Measurements from ENCODE around the gene SLAMF7. TPM values are rescaled to one million over a fixed set of nuclear protein-coding genes. Genes with fewer than 3 reads are reported as not detected.

Gene SLAMF7
- total RNA-seq, 1 experiment from 2014 or later = not detected

DNA sequence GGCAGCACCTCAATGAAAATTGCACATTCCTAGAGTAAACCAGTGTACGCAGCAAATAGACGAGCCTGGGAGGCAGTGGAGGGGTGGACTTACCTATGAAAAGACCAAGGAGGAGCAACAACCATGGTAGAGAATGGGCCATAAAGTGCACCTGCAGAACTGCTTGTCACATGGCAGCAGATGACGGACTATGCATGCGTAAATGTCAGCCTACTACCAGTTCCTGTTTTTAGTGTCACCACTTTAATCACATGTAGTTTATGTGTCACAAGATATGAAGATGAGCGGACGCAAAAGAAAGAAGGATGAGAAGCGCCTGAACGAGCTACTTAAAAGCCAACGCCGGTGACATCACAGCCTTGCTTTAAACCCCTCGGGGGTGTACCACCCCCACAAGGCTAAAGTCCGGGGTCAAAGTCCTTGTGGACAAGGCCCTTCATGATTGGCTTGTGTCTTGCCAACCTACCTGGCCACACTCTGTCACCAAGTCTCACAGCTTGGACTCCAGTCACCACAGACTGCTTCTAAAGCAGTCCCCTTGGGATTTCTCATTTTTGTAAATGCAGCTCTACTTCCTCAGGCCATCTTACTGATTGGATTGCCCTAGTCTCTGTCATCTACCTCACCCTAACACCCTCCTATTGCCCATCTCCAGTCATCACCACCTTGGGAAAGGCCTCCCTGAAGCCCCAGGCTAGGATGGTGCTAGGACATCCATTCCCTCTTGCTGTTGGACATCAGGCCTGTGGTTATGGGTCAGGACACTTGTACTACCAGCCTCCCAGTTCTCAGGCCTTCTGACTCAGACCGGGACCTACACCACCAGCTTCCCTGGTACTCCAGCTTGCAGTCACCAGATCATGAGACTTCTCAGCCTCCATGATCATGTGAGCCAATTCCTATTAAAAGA, 50.9 kb downstream of the SLAMF7 start:
- ChIA-PET CTCF (no interaction called here), POLR2A (no interaction called here)
- Mint-ChIP-seq H3K4me1 (ENCODE audit: low read depth, unreplicated experiment) (no peaks in the 10 kb centered on the region), H3K9me3 (ENCODE audit: unreplicated experiment) (no peaks in the 10 kb centered on the region), H3K27me3 (ENCODE audit: insufficient read depth, unreplicated experiment) (no peaks in the 10 kb centered on the region), H3K36me3 (ENCODE audit: insufficient read depth, unreplicated experiment) (no peaks in the 10 kb centered on the region), H3K27ac (ENCODE audit: unreplicated experiment) (no peak overlapping the region), H3K4me3 (ENCODE audit: unreplicated experiment) (no peak overlapping the region)
- Histone ChIP-seq H3K36me3 (ENCODE audit: control insufficient read depth, insufficient read depth, low read length) (no peaks in the 10 kb centered on the region), H3K9me3 (no peaks in the 10 kb centered on the region), H3K4me3 (ENCODE audit: low read depth, low read length) (no peak overlapping the region), H3K4me1 (no peaks in the 10 kb centered on the region), H3K27me3 (replicated peaks; ENCODE audit: control insufficient read depth, insufficient read depth, low read length) (no peaks in the 10 kb centered on the region)
- DNase-seq = no peak
- TF ChIP-seq, protein P1, sequence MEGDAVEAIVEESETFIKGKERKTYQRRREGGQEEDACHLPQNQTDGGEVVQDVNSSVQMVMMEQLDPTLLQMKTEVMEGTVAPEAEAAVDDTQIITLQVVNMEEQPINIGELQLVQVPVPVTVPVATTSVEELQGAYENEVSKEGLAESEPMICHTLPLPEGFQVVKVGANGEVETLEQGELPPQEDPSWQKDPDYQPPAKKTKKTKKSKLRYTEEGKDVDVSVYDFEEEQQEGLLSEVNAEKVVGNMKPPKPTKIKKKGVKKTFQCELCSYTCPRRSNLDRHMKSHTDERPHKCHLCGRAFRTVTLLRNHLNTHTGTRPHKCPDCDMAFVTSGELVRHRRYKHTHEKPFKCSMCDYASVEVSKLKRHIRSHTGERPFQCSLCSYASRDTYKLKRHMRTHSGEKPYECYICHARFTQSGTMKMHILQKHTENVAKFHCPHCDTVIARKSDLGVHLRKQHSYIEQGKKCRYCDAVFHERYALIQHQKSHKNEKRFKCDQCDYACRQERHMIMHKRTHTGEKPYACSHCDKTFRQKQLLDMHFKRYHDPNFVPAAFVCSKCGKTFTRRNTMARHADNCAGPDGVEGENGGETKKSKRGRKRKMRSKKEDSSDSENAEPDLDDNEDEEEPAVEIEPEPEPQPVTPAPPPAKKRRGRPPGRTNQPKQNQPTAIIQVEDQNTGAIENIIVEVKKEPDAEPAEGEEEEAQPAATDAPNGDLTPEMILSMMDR (IDR thresholded peaks at IDR 0.05; ENCODE audit: insufficient read depth in 1 of 2, low read depth in 1 of 2, low read length in 1 of 2, severe bottlenecking in 1 of 2, unreplicated experiment in 1 of 2) = no peak
- BruUV-seq (replicated peaks) = no TSS peak
- intact Hi-C loops (cut with micrococcal nuclease; ENCODE audit: unreplicated experiment) = no loop called here

DNA sequence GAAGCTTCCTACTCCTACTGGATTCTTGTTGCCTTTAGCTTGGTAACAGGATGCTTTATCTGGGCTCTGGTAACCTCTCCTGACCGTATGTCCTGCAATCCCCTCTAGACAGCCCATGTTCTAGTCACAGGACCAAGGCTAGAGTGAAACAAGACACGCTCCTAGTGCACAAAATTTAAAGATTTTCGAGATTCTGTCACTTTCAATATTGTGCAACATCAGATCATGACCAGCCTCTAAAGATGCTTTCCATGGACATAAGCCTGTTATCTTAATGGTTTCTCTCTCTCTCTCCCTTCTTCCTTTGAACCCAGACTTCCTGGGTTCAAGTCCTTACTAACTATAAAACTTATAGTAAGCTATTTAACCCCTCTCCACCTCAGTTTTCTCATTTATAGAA, 55.3 kb downstream of the SLAMF7 start:
- TF ChIP-seq, protein P1 (IDR thresholded peaks at IDR 0.05; ENCODE audit: insufficient read depth in 1 of 2, low read depth in 1 of 2, low read length in 1 of 2, severe bottlenecking in 1 of 2, unreplicated experiment in 1 of 2) = no peak
- Histone ChIP-seq H3K4me3 (ENCODE audit: low read depth, low read length) (no peak overlapping the region), H3K27me3 (replicated peaks; ENCODE audit: control insufficient read depth, insufficient read depth, low read length) (no peaks in the 10 kb centered on the region; the same call in 1 of the 2 replicates), H3K36me3 (ENCODE audit: control insufficient read depth, insufficient read depth, low read length) (no peaks in the 10 kb centered on the region), H3K4me1 (no peaks in the 10 kb centered on the region), H3K9me3 (no peaks in the 10 kb centered on the region)
- no peaks in the 10 kb centered on the region for H3K9me3 Mint-ChIP-seq (ENCODE audit: unreplicated experiment)
- no peak for DNase-seq
- POLR2A ChIA-PET = interaction anchor here (0.5 kb wide), 1 partner anchor 200 kb away, joined by 8 read pairs; no protein-coding TSS in a partner anchor
- CTCF ChIA-PET = interaction anchor here (1.2 kb wide), 1 partner anchor 14 kb away, joined by 4 read pairs; no protein-coding TSS in a partner anchor
- H3K36me3 Mint-ChIP-seq (ENCODE audit: insufficient read depth, unreplicated experiment) = no peaks in the 10 kb centered on the region
- H3K27ac Mint-ChIP-seq (ENCODE audit: unreplicated experiment) = no peak overlapping the region
- intact Hi-C loops (cut with micrococcal nuclease; ENCODE audit: unreplicated experiment) = no loop called here
- no TSS peak for BruUV-seq (replicated peaks)
- no peak overlapping the region for H3K4me3 Mint-ChIP-seq (ENCODE audit: unreplicated experiment)
- H3K27me3 Mint-ChIP-seq (ENCODE audit: insufficient read depth, unreplicated experiment) = no peaks in the 10 kb centered on the region
- H3K4me1 Mint-ChIP-seq (ENCODE audit: low read depth, unreplicated experiment) = no peaks in the 10 kb centered on the region

DNA sequence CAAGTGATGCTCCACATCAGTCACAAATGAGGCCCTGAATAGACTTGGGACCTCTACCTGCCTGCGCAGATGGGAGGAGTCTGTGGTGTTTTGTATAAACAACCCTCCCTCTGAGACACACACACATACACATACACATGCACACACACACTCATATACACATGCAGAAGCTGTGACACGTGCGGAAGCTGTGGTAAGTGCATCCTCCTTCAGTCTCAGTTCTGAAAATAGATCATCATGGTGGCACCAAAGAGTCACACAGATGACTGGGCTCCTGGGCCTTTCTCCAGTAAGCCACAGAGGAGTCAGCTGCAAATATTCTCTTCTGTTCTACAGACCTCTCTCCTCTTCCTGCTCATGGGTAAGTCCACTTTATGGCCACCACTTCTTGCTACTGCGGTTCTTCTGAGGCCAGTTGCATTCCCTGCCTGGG, 56.9 kb downstream of the SLAMF7 start, which contains the start of gene LY9:
LY9 (plus strand) TSS at position 224 of the 433 bp plus-strand sequence; CDS start at position 238, 14 bp downstream.
- no peak within 1 kb of the TSS for H3K4me3 ChIP-seq (ENCODE audit: low read depth, low read length)
- ChIA-PET CTCF (interaction anchor here (0.9 to 1.2 kb wide), 2 partner anchors 18 to 21 kb away, joined by 3 to 4 read pairs; no protein-coding TSS in a partner anchor), POLR2A (no interaction called here)
- TF ChIP-seq, protein P1 (IDR thresholded peaks at IDR 0.05; ENCODE audit: insufficient read depth in 1 of 2, low read depth in 1 of 2, low read length in 1 of 2, severe bottlenecking in 1 of 2, unreplicated experiment in 1 of 2) = no peak
- Mint-ChIP-seq H3K9me3 (ENCODE audit: unreplicated experiment) (no peaks in the 10 kb centered on the region), H3K27ac (ENCODE audit: unreplicated experiment) (no peak within 1 kb of the TSS), H3K4me3 (ENCODE audit: unreplicated experiment) (no peak within 1 kb of the TSS), H3K36me3 (ENCODE audit: insufficient read depth, unreplicated experiment) (no peaks in the 10 kb centered on the region), H3K27me3 (ENCODE audit: insufficient read depth, unreplicated experiment) (no peaks in the 10 kb centered on the region), H3K4me1 (ENCODE audit: low read depth, unreplicated experiment) (no peaks in the 10 kb centered on the region)
- H3K27me3 ChIP-seq (replicated peaks; ENCODE audit: control insufficient read depth, insufficient read depth, low read length) = no peaks in the 10 kb centered on the region; the same call in 1 of the 2 replicates
- BruUV-seq (replicated peaks) = no TSS peak
- H3K36me3 ChIP-seq (ENCODE audit: control insufficient read depth, insufficient read depth, low read length) = no peaks in the 10 kb centered on the region
- intact Hi-C loops (cut with micrococcal nuclease; ENCODE audit: unreplicated experiment) = no loop called here
- DNase-seq = no peak
- H3K4me1 ChIP-seq = no peaks in the 10 kb centered on the region
- H3K9me3 ChIP-seq = no peaks in the 10 kb centered on the region

All from Caco-2 (cell line).